AG04450 (cell line): ENCODE data around the gene CDO1. TPM values are rescaled to one million over a fixed set of nuclear protein-coding genes. Genes with fewer than 3 reads are reported as not detected.

Source experiments
- CTCF ChIA-PET: fragments of 300-600, 350-600 bp; formaldehyde crosslinking; extraction: SDS; loops from one replicate; lab custom pipeline; 2022; ENCODE audit warnings: antibody characterized with exemption, inconsistent platforms; lab: Charles Lee
- POLR2A ChIA-PET: fragments of 350-600 bp; formaldehyde crosslinking; extraction: SDS; loops from one replicate; lab custom pipeline; 2021; ENCODE audit warnings: antibody characterized with exemption, inconsistent platforms; lab: Yijun Ruan, JAX
- DNase-seq: peaks from one replicate; pipeline ENCODE4 v3.0.0-alpha.2; 2011; ENCODE audit warnings: low read depth, low spot score
- H3K27ac ChIP-seq: one replicate; pipeline ENCODE4 v1.5.1; 2012; ENCODE audit warnings: low read depth, low read length, control low read depth
- H3K27me3 ChIP-seq: one replicate; pipeline ENCODE4 v1.6.0; 2012; ENCODE audit warnings: low read length; ENCODE audit not compliant: control insufficient read depth, insufficient read depth
- H3K4me3 ChIP-seq: 2 replicates; pipeline ENCODE4 v1.5.1; 2011; ENCODE audit warnings: mild to moderate bottlenecking, low read depth, low read length, control low read depth
- H3K9me3 ChIP-seq: 2 replicates; pipeline ENCODE4 v1.5.1; 2012; ENCODE audit warnings: low read length; ENCODE audit not compliant: control insufficient read depth, insufficient read depth
- polyA plus RNA-seq: library from polyadenylated mRNA; depleted of rRNA; stranded (reverse); fragments of >200 nt; gene quantifications from 2 replicates; pipeline ENCODE4 v1.2.3, GENCODE V29; 2011
- TF ChIP-seq, protein P1 (sequence below): IDR thresholded peaks from 2 replicates; pipeline ENCODE4 v1.5.1; 2011; ENCODE audit warnings: low read depth, low read length, control low read depth, inconsistent platforms

Gene CDO1
- polyA plus RNA-seq, 1 experiment: 2.2 TPM

DNA sequence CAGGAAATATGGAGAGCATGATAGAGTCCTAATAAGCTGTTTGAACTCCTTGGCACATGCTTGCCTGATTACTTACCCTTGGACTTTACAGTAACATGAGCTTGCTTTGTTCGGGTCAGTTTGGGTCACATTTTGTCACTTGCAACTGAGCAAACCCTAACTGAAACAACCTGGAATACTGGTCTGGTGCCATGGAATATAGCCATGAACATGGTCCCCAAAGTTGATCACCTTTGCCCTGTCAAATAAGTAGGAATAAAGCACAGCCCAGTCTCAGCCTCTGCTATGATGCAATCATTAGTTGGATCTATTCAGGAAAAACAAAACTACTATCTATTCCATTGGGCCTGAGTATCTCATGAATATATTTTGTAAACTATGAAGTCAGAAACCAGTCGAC lies 18.2 kb downstream of the CDO1 start:
- CTCF ChIA-PET: no interaction called here
- no peak overlapping the region for H3K27ac ChIP-seq
- H3K9me3 ChIP-seq: no peaks in the 10 kb centered on the region
- POLR2A ChIA-PET: no interaction called here
- DNase-seq: no peak
- H3K27me3 ChIP-seq: no peaks in the 10 kb centered on the region
- TF ChIP-seq, protein P1, sequence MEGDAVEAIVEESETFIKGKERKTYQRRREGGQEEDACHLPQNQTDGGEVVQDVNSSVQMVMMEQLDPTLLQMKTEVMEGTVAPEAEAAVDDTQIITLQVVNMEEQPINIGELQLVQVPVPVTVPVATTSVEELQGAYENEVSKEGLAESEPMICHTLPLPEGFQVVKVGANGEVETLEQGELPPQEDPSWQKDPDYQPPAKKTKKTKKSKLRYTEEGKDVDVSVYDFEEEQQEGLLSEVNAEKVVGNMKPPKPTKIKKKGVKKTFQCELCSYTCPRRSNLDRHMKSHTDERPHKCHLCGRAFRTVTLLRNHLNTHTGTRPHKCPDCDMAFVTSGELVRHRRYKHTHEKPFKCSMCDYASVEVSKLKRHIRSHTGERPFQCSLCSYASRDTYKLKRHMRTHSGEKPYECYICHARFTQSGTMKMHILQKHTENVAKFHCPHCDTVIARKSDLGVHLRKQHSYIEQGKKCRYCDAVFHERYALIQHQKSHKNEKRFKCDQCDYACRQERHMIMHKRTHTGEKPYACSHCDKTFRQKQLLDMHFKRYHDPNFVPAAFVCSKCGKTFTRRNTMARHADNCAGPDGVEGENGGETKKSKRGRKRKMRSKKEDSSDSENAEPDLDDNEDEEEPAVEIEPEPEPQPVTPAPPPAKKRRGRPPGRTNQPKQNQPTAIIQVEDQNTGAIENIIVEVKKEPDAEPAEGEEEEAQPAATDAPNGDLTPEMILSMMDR: no peak
- no peak overlapping the region for H3K4me3 ChIP-seq

DNA sequence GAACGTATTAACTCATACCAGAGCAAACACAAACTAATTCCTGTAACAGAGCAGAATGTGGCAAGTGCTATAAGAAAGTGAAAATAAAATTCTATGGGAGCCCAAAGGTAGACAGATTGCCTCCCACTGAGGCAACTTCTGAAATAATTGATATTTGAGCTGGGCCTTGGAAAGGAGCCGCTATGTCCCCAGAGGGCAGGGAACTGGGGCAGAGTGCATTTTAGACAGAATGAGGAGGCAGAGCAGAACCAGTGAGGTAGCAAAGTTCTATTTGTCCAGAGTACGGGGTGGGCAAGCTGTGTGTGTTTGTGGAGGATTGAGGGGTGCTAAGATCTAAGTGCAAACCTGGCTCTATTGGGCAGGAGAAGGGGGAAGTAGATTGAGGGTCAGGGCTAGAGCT lies 19.8 kb downstream of the CDO1 start:
- Histone ChIP-seq H3K27ac (no peak overlapping the region), H3K4me3 (no peak overlapping the region), H3K27me3 (peaks cover 1% of the 10 kb centered on the region), H3K9me3 (no peaks in the 10 kb centered on the region)
- DNase-seq: no peak
- POLR2A ChIA-PET: no interaction called here
- CTCF ChIA-PET: no interaction called here
- TF ChIP-seq, protein P1: no peak

DNA sequence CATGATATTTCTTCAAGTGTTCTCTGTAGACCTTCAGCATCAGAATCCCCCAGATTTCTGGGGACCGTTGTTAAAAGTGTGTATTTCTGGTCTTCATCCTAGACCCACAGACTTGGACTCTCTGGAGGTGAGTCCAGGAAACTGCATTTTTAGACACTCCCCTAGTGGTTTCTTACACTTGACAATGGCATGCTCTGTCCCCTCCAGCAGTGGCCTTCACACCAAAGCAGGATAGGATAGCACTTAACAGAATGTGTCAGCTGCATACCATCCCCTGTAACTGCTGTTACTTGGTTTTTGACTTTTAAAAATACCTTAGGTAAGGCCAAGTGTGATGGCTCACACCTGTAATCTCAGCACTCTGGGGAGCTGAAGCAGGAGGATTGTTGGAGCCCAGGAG lies 20.8 kb downstream of the CDO1 start:
- ChIA-PET CTCF (no interaction called here), POLR2A (no interaction called here)
- Histone ChIP-seq H3K27ac (no peak overlapping the region), H3K27me3 (peaks cover 3% of the 10 kb centered on the region), H3K9me3 (no peaks in the 10 kb centered on the region), H3K4me3 (no peak overlapping the region)
- DNase-seq: no peak
- TF ChIP-seq, protein P1: no peak

DNA sequence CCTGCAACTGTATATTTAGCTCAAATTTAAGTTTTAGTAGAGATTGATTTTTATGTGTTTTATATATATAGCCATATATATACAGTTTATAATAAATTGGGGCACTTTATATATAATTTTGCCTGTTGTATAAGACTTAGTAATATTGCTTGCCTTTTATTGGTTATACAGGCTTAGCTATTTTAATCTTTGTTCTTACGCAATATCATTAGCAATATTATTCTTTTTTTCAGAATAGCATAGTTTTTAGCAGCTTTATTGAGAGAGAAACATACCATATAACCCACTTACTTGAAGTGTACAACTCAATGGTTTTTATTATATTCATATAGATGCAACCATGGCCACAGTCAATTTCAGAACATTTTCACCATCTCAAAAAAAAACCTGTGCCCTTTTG lies 28.0 kb downstream of the CDO1 start:
- no peaks in the 10 kb centered on the region for H3K9me3 ChIP-seq
- no peak overlapping the region for H3K4me3 ChIP-seq
- H3K27ac ChIP-seq: no peak overlapping the region
- peaks cover 5% of the 10 kb centered on the region for H3K27me3 ChIP-seq
- ChIA-PET CTCF (no interaction called here), POLR2A (no interaction called here)
- no peak for DNase-seq
- TF ChIP-seq, protein P1: no peak

DNA sequence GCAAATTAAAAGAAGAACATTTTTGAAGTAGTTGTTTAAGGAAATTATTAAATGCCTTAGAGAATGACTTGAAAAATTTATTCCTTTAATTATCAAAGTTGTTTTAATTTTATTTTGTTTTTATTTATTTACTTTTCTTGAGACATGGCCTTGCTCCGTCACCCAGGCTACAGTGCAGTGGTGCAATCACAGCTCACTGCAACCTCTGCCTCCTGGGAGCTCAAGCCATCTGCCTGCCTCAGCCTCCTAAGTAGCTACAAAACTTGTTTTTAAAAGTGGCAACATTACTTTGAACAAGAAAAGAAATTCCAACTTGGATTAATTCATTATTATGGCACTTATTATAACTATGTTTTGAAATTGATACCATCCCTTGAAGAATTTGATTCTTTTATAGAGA lies 29.0 kb downstream of the CDO1 start:
- H3K4me3 ChIP-seq: no peak overlapping the region
- no peak for DNase-seq
- ChIA-PET POLR2A (no interaction called here), CTCF (no interaction called here)
- H3K27me3 ChIP-seq: peaks cover 5% of the 10 kb centered on the region
- no peak overlapping the region for H3K27ac ChIP-seq
- TF ChIP-seq, protein P1: no peak
- H3K9me3 ChIP-seq: no peaks in the 10 kb centered on the region
